ENCODE results near the gene TGFBR3L. TPM values are rescaled to one million over a fixed set of nuclear protein-coding genes. Genes with fewer than 3 reads are reported as not detected.
A peak's percentile ranks its signal among the peaks of the same experiment; 100 is the strongest.

The TGFBR3L gene
- total RNA-seq, 2 experiments from 2014 or later: 0.13 to 0.61 TPM

- Histone ChIP-seq H2AFZ (ENCODE audit: low read length) (peak overlapping the region; percentile 45; the same call in 1 of the 2 replicates), H3K79me2 (ENCODE audit: insufficient read depth, low read depth, low read length) (peaks cover 40% of the 10 kb centered on the region), H3K4me2 (ENCODE audit: low read length) (peak overlapping the region; percentile 84), H4K20me1 (ENCODE audit: insufficient read depth, low read length) (0 out of 2 replicates have a peak, but pooled peaks cover 5% of the 10 kb centered on the region), H3K27ac (ENCODE audit: low read depth, low read length, poor library complexity, severe bottlenecking) (peak overlapping the region; percentile 69), H3K36me3 (ENCODE audit: insufficient read depth, low read length) (peaks cover 23% of the 10 kb centered on the region), H3K9me2 (ENCODE audit: insufficient read depth, low read length) (no peaks in the 10 kb centered on the region), H3K4me1 (ENCODE audit: insufficient read depth, low read length, poor library complexity, severe bottlenecking) (peaks cover 18% of the 10 kb centered on the region), H3K9me3 (ENCODE audit: low read length) (no peaks in the 10 kb centered on the region), H3K4me3 (ENCODE audit: low read depth, low read length, poor library complexity, severe bottlenecking) (peak overlapping the region; percentile 94)
- POLR2A ChIA-PET: interaction anchor here (0.5 to 2.8 kb wide), 10 partner anchors 9 to 339 kb away, joined by 3 to 12 read pairs (median 4); partner anchors contain the start of genes FBN3 and SNAPC2
- peak; percentile 94 for DNase-seq (ENCODE audit: low spot score)
- BruUV-seq (replicated peaks): TSS peak; percentile 96
- intact Hi-C loops (cut with micrococcal nuclease; ENCODE audit: unreplicated experiment): loop anchor here (1.0 to 5.0 kb wide), 4 partner anchors 92 to 323 kb away; no protein-coding TSS in a partner anchor
- CTCF ChIA-PET (ENCODE audit: unreplicated experiment): interaction anchor here (0.6 to 2.0 kb wide), 6 partner anchors 24 to 362 kb away, joined by 3 to 15 read pairs (median 4); partner anchors contain the start of gene SNAPC2
- TF ChIP-seq EZH2phosphoT487 (IDR thresholded peaks at IDR 0.05; ENCODE audit: borderline replicate concordance, low read depth, low read length): no peak
- TF ChIP-seq, protein P1, sequence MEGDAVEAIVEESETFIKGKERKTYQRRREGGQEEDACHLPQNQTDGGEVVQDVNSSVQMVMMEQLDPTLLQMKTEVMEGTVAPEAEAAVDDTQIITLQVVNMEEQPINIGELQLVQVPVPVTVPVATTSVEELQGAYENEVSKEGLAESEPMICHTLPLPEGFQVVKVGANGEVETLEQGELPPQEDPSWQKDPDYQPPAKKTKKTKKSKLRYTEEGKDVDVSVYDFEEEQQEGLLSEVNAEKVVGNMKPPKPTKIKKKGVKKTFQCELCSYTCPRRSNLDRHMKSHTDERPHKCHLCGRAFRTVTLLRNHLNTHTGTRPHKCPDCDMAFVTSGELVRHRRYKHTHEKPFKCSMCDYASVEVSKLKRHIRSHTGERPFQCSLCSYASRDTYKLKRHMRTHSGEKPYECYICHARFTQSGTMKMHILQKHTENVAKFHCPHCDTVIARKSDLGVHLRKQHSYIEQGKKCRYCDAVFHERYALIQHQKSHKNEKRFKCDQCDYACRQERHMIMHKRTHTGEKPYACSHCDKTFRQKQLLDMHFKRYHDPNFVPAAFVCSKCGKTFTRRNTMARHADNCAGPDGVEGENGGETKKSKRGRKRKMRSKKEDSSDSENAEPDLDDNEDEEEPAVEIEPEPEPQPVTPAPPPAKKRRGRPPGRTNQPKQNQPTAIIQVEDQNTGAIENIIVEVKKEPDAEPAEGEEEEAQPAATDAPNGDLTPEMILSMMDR (conservative IDR thresholded peaks at IDR 0.05; ENCODE audit: low read length): peak; percentile 93
Measured at GRCh38 chr19:7944177-7944761, 29.6 kb downstream of the TGFBR3L start.

GRCh38 chr19:7947939-7948338 lies 33.3 kb downstream of the TGFBR3L start:
- Histone ChIP-seq H3K79me2 (ENCODE audit: insufficient read depth, low read depth, low read length) (peaks cover 15% of the 10 kb centered on the region), H3K4me2 (ENCODE audit: low read length) (no peak overlapping the region), H3K9me2 (ENCODE audit: insufficient read depth, low read length) (no peaks in the 10 kb centered on the region), H3K27ac (ENCODE audit: low read depth, low read length, poor library complexity, severe bottlenecking) (no peak overlapping the region), H3K4me1 (ENCODE audit: insufficient read depth, low read length, poor library complexity, severe bottlenecking) (peaks cover 6% of the 10 kb centered on the region), H2AFZ (ENCODE audit: low read length) (no peak overlapping the region), H3K4me3 (ENCODE audit: low read depth, low read length, poor library complexity, severe bottlenecking) (no peak overlapping the region), H3K9me3 (ENCODE audit: low read length) (no peaks in the 10 kb centered on the region), H4K20me1 (ENCODE audit: insufficient read depth, low read length) (0 out of 2 replicates have a peak, but pooled peaks cover 5% of the 10 kb centered on the region), H3K36me3 (ENCODE audit: insufficient read depth, low read length) (no peaks in the 10 kb centered on the region)
- ChIA-PET POLR2A (no interaction called here), CTCF (ENCODE audit: unreplicated experiment) (no interaction called here)
- no peak for DNase-seq (ENCODE audit: low spot score)
- TF ChIP-seq, protein P1 (conservative IDR thresholded peaks at IDR 0.05; ENCODE audit: low read length): no peak
- no peak for TF ChIP-seq EZH2phosphoT487 (IDR thresholded peaks at IDR 0.05; ENCODE audit: borderline replicate concordance, low read depth, low read length)
- intact Hi-C loops (cut with micrococcal nuclease; ENCODE audit: unreplicated experiment): no loop called here
- no TSS peak for BruUV-seq (replicated peaks)

DNA sequence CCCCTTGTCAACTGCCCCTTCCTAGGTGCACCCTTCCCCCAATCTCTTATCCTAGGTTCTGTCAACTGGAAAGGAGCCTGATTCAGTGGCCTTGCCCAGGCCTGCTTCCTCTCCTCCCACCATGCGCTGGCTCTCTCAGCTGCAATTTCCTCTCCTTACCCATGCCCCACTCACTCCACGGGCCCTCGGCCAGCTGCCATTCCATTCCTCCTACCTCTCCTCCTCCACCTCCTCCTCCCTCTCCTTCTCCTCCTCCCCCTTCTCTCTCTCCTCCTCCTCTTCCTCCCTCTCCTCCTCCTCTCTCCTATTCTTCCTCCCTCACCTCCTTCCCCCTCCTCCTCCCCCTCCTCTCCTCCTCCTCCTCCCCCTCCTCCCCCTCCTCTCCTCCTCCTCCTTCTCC lies 38.4 kb downstream of the TGFBR3L start:
- Histone ChIP-seq H3K4me1 (ENCODE audit: insufficient read depth, low read length, poor library complexity, severe bottlenecking) (no peaks in the 10 kb centered on the region), H3K4me3 (ENCODE audit: low read depth, low read length, poor library complexity, severe bottlenecking) (no peak overlapping the region), H4K20me1 (ENCODE audit: insufficient read depth, low read length) (no peaks in the 10 kb centered on the region), H3K9me2 (ENCODE audit: insufficient read depth, low read length) (no peaks in the 10 kb centered on the region), H3K9me3 (ENCODE audit: low read length) (no peaks in the 10 kb centered on the region), H3K79me2 (ENCODE audit: insufficient read depth, low read depth, low read length) (no peaks in the 10 kb centered on the region), H3K27ac (ENCODE audit: low read depth, low read length, poor library complexity, severe bottlenecking) (no peak overlapping the region), H3K36me3 (ENCODE audit: insufficient read depth, low read length) (0 out of 2 replicates have a peak, but pooled peaks cover 2% of the 10 kb centered on the region), H2AFZ (ENCODE audit: low read length) (no peak overlapping the region), H3K4me2 (ENCODE audit: low read length) (no peak overlapping the region)
- intact Hi-C loops (cut with micrococcal nuclease; ENCODE audit: unreplicated experiment): no loop called here
- BruUV-seq (replicated peaks): no TSS peak
- DNase-seq (ENCODE audit: low spot score): no peak
- CTCF ChIA-PET (ENCODE audit: unreplicated experiment): interaction anchor here (0.6 kb wide), 2 partner anchors 496 to 632 kb away, joined by 3 to 4 read pairs; no protein-coding TSS in a partner anchor
- POLR2A ChIA-PET: interaction anchor here (0.6 kb wide), 1 partner anchor 439 kb away, joined by 6 read pairs; no protein-coding TSS in a partner anchor
- no peak for TF ChIP-seq EZH2phosphoT487 (IDR thresholded peaks at IDR 0.05; ENCODE audit: borderline replicate concordance, low read depth, low read length)
- TF ChIP-seq, protein P1 (conservative IDR thresholded peaks at IDR 0.05; ENCODE audit: low read length): no peak

All from OCI-LY7 (cell line).